Neural cell (in vitro differentiated cells): ENCODE data around the gene GON7.

ENCODE experiments used
- CTCF ChIP-seq: fragments of 450-650 bp; IDR thresholded peaks from 2 replicates; pipeline ENCODE4 v1.5.1; 2014; ENCODE audit warnings: antibody characterized with exemption, mild to moderate bottlenecking, moderate library complexity; ENCODE audit not compliant: poor library complexity, severe bottlenecking
- EP300 ChIP-seq: fragments of 450-650 bp; conservative IDR thresholded peaks from 2 replicates; pipeline ENCODE4 v1.6.1; 2014; ENCODE audit warnings: antibody characterized with exemption, mild to moderate bottlenecking, moderate library complexity; ENCODE audit not compliant: poor library complexity, severe bottlenecking
- EZH2 ChIP-seq: fragments of 200-600, 300-800 bp; shearing (Covaris generic), sonication (generic); IDR thresholded peaks from 2 replicates; pipeline ENCODE4 v1.6.1; 2014; ENCODE audit warnings: antibody characterized with exemption, low read length, borderline replicate concordance, mild to moderate bottlenecking; ENCODE audit not compliant: insufficient read depth, poor library complexity, severe bottlenecking
- POLR2AphosphoS5 ChIP-seq: IDR thresholded peaks from 2 replicates; pipeline ENCODE4 v1.6.1; 2012
- RAD21 ChIP-seq: fragments of 450-650 bp; conservative IDR thresholded peaks from 2 replicates; pipeline ENCODE4 v1.6.1; 2014; ENCODE audit warnings: antibody characterized with exemption, mild to moderate bottlenecking, moderate library complexity
- SMC3 ChIP-seq: fragments of 450-650 bp; conservative IDR thresholded peaks from 2 replicates; pipeline ENCODE4 v1.6.1; 2014; ENCODE audit warnings: antibody characterized with exemption, mild to moderate bottlenecking, moderate library complexity; ENCODE audit not compliant: poor library complexity

DNA sequence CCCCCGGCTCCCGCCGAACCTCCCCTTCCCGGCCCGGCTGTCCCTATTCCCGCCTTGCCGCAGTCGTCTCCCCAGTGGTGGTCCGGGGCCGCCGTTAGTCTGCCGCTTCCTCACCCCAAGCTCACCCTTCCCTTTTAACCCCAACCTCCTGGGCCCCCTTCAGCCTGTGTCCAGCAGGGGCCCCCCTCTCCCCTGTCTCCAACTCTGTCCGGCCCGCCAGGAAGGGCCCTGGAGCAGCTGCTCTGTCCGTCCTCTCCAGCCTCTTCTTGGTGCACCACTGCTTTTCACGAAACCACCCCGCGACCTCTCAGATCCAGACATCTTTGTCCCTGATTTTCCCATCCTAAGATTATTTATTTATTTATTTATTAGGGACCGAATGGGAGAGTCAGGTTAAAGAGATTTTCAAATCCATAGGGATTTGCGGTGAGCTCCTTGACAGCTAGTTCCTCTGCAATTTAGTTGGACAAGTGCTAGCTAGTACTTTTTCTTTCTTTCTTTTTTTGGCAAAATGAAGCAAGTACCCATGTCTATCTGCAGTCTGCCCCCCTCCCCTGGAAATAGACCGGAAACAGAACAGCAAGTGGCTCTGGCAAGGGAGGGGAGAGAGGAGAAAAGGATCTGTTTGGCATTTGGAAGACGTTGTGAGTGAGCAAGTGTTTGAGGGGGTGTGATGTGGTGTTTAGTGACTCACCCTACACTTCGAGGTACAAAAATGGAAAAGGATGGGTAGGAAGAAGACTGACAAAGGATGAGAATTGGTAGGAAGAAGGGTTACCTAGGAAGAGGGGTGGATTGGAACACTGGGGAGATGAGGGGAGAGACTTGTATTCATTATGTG, 823 bp upstream of the GON7 start:
- TF ChIP-seq CTCF (no peak), POLR2AphosphoS5 (no peak), SMC3 (no peak), EP300 (no peak), RAD21 (no peak), EZH2 (no peak)
